IMR-90 (cell line): ENCODE data around the gene SPNS2. TPM values are rescaled to one million over a fixed set of nuclear protein-coding genes. Genes with fewer than 3 reads are reported as not detected.

Experiments used
- ATAC-seq: fragments of 200-7000 bp; cut with Tn5 transposase; 2 replicates; pipeline ENCODE4 v1.9.1; 2020; ENCODE audit warnings: low read depth, mild to moderate bottlenecking, moderate library complexity
- BruUV-seq: library from RNA; stranded (reverse); fragments of 400-500 nt; replicated peaks from 2 replicates; lab custom pipeline; 2021; lab: Mats Ljungman, UMichigan
- CTCF ChIA-PET: fragments of 300-600 bp; formaldehyde crosslinking; extraction: SDS; loops from one replicate; lab custom pipeline; 2021; ENCODE audit warnings: antibody characterized with exemption; lab: Yijun Ruan, JAX
- POLR2A ChIA-PET: fragments of 300-600 bp; sonication (Branson Sonifier 250); formaldehyde crosslinking; loops from one replicate; lab custom pipeline; 2022; ENCODE audit warnings: antibody characterized with exemption; ENCODE audit not compliant: unreplicated experiment; lab: Charles Lee
- DNase-seq: peaks from one replicate; pipeline ENCODE4 v3.0.0; 2013
- H2AFZ ChIP-seq: replicated peaks from 2 replicates; pipeline ENCODE3; 2013; ENCODE audit warnings: low read length, mild to moderate bottlenecking; ENCODE audit not compliant: poor library complexity
- H2AK5ac ChIP-seq: 2 replicates; pipeline ENCODE4 v1.6.1; 2013; ENCODE audit warnings: low read depth, low read length, inconsistent platforms
- H2AK9ac ChIP-seq: replicated peaks from 2 replicates; pipeline ENCODE3; 2013; ENCODE audit warnings: mild to moderate bottlenecking, low read depth, low read length, moderate library complexity; ENCODE audit not compliant: poor library complexity
- H2BK120ac ChIP-seq: 2 replicates; pipeline ENCODE4 v1.6.1; 2013; ENCODE audit warnings: low read depth, low read length, inconsistent platforms
- H2BK15ac ChIP-seq: 3 replicates; pipeline ENCODE4 v1.6.1; 2013; ENCODE audit warnings: low read depth, low read length, inconsistent platforms
- H2BK20ac ChIP-seq: 2 replicates; pipeline ENCODE4 v1.6.1; 2013; ENCODE audit warnings: low read depth, mild to moderate bottlenecking, inconsistent platforms, low read length, moderate library complexity
- H2BK5ac ChIP-seq: 2 replicates; pipeline ENCODE4 v1.6.1; 2013; ENCODE audit warnings: mild to moderate bottlenecking, low read depth, low read length, inconsistent platforms; ENCODE audit not compliant: poor library complexity, severe bottlenecking
- H3K14ac ChIP-seq: replicated peaks from 2 replicates; pipeline ENCODE4 v1.6.1; 2013; ENCODE audit warnings: low read depth, low read length, inconsistent platforms
- H3K18ac ChIP-seq: 2 replicates; pipeline ENCODE4 v1.6.1; 2013; ENCODE audit warnings: low read depth, low read length, control low read depth
- H3K23ac ChIP-seq: 2 replicates; pipeline ENCODE4 v1.6.1; 2013; ENCODE audit warnings: low read depth, low read length, inconsistent platforms
- H3K27ac ChIP-seq: 2 replicates; pipeline ENCODE4 v1.5.1; 2013; ENCODE audit warnings: mild to moderate bottlenecking, control low read depth, low read length; ENCODE audit not compliant: insufficient read depth
- H3K27me3 ChIP-seq: 2 replicates; pipeline ENCODE4 v1.6.1; 2013; ENCODE audit warnings: low read length; ENCODE audit not compliant: control insufficient read depth, insufficient read depth
- H3K36me3 ChIP-seq: 2 replicates; pipeline ENCODE4 v1.6.1; 2013; ENCODE audit warnings: low read length, mixed read lengths; ENCODE audit not compliant: control insufficient read depth, insufficient read depth
- H3K4ac ChIP-seq: 2 replicates; pipeline ENCODE4 v1.6.1; 2013; ENCODE audit warnings: low read depth, low read length, inconsistent platforms
- H3K4me1 ChIP-seq: 2 replicates; pipeline ENCODE4 v1.6.1; 2013; ENCODE audit warnings: low read length, mixed read lengths; ENCODE audit not compliant: control insufficient read depth, insufficient read depth
- H3K4me2 ChIP-seq: 2 replicates; pipeline ENCODE4 v1.6.1; 2013; ENCODE audit warnings: low read depth, mild to moderate bottlenecking, control low read depth, low read length, moderate library complexity
- H3K4me3 ChIP-seq: 2 replicates; pipeline ENCODE4 v1.5.1; 2013; ENCODE audit warnings: low read depth, mild to moderate bottlenecking, control low read depth, low read length, moderate library complexity; ENCODE audit not compliant: insufficient read depth
- H3K56ac ChIP-seq: 2 replicates; pipeline ENCODE4 v1.6.1; 2013; ENCODE audit warnings: low read length, inconsistent platforms; ENCODE audit not compliant: insufficient read depth; ENCODE audit errors: extremely low read depth
- H3K79me1 ChIP-seq, 2 experiments: 2 replicates each; pipeline ENCODE4 v1.6.1; 2013; ENCODE audit warnings: low read length in 2 of 2, inconsistent platforms in 1 of 2, low read depth in 1 of 2
- H3K9ac ChIP-seq: 2 replicates; pipeline ENCODE4 v1.6.1; 2013; ENCODE audit warnings: low read depth, low read length, control low read depth
- H3K9me1 ChIP-seq: 2 replicates; pipeline ENCODE4 v1.6.1; 2013; ENCODE audit warnings: low read length, inconsistent platforms; ENCODE audit not compliant: insufficient read depth
- H3K9me3 ChIP-seq: 2 replicates; pipeline ENCODE4 v1.6.1; 2013; ENCODE audit warnings: low read length; ENCODE audit not compliant: control insufficient read depth, insufficient read depth
- H4K20me1 ChIP-seq: 2 replicates; pipeline ENCODE4 v1.6.1; 2013; ENCODE audit warnings: low read length, inconsistent platforms; ENCODE audit not compliant: insufficient read depth
- H4K5ac ChIP-seq: 2 replicates; pipeline ENCODE4 v1.6.1; 2013; ENCODE audit warnings: mild to moderate bottlenecking, low read depth, low read length, control low read depth
- H4K8ac ChIP-seq, 2 experiments: 2 replicates each; pipeline ENCODE4 v1.6.1; 2013; ENCODE audit warnings: low read depth in 2 of 2, low read length in 2 of 2, control low read depth in 1 of 2, inconsistent platforms in 1 of 2
- H4K91ac ChIP-seq: 2 replicates; pipeline ENCODE4 v1.6.1; 2013; ENCODE audit warnings: low read depth, low read length, inconsistent platforms; ENCODE audit not compliant: insufficient read depth
- BHLHE40 ChIP-seq: fragments of 150-350 bp; IDR thresholded peaks from 2 replicates; pipeline ENCODE4 v1.6.1; 2016; ENCODE audit warnings: mild to moderate bottlenecking, low read depth, low read length
- CEBPB ChIP-seq: IDR thresholded peaks from 2 replicates; pipeline ENCODE4 v1.6.1; 2012; ENCODE audit warnings: low read depth, low read length, improper control_type of control experiment
- CHD1 ChIP-seq: IDR thresholded peaks from 2 replicates; pipeline ENCODE4 v1.6.1; 2012; ENCODE audit warnings: low read depth, low read length, improper control_type of control experiment
- FOS ChIP-seq: fragments of 150-350 bp; IDR thresholded peaks from 2 replicates; pipeline ENCODE4 v1.6.1; 2016; ENCODE audit warnings: low read depth, low read length
- MAFK ChIP-seq: IDR thresholded peaks from 2 replicates; pipeline ENCODE4 v1.6.1; 2012; ENCODE audit warnings: low read depth, low read length, improper control_type of control experiment
- MAZ ChIP-seq: IDR thresholded peaks from 2 replicates; pipeline ENCODE4 v1.6.1; 2012; ENCODE audit warnings: low read depth, mild to moderate bottlenecking, low read length, improper control_type of control experiment, moderate library complexity, borderline replicate concordance
- NFE2L2 ChIP-seq: fragments of 150-350 bp; IDR thresholded peaks from 2 replicates; pipeline ENCODE4 v1.6.1; 2016; ENCODE audit warnings: low read depth, mild to moderate bottlenecking, low read length
- POLR2A ChIP-seq: IDR thresholded peaks from 2 replicates; pipeline ENCODE4 v1.6.1; 2012; ENCODE audit warnings: mild to moderate bottlenecking, low read depth, low read length
- RAD21 ChIP-seq: IDR thresholded peaks from 2 replicates; pipeline ENCODE4 v1.6.1; 2012; ENCODE audit warnings: low read length, improper control_type of control experiment
- RCOR1 ChIP-seq: IDR thresholded peaks from 2 replicates; pipeline ENCODE4 v1.6.1; 2012; ENCODE audit warnings: mild to moderate bottlenecking, low read length, improper control_type of control experiment; ENCODE audit not compliant: insufficient replicate concordance
- RFX5 ChIP-seq: IDR thresholded peaks from 2 replicates; pipeline ENCODE4 v1.8.0; 2012; ENCODE audit warnings: low read depth, mild to moderate bottlenecking, low read length, moderate library complexity
- SMC3 ChIP-seq: fragments of 150-350 bp; IDR thresholded peaks from 2 replicates; pipeline ENCODE4 v1.6.1; 2016; ENCODE audit warnings: low read depth, mild to moderate bottlenecking, antibody characterized with exemption, low read length, moderate library complexity
- WGBS, 2 experiments: methylation state at CpG; one replicate each; pipeline versions ENCODE4 v1.1.5 to v1.1.7; 2013; ENCODE audit warnings: missing lambda C conversion rate in 2 of 2; ENCODE audit not compliant: insufficient read length in 1 of 2; ENCODE audit errors: extremely low coverage in 2 of 2; 5-methylcytosine and 5-hydroxymethylcytosine counted together
- dilution Hi-C: fragments of 300-500 bp; cut with HindIII; formaldehyde crosslinking; loops from one replicate; pipeline ENCODE4 v1.14.3; 2018; ENCODE audit warnings: low sequenced_read_pairs; ENCODE audit not compliant: unreplicated experiment
- in situ Hi-C: fragments of 300-500 bp; cut with MboI; formaldehyde crosslinking; loops from 3 replicates; pipeline ENCODE4 v1.14.3; 2019; ENCODE audit warnings: low sequenced_read_pairs, inconsistent platforms, mixed read lengths
- intact Hi-C: fragments of 100-400 bp; cut with micrococcal nuclease; formaldehyde crosslinking; loops from 2 replicates; pipeline ENCODE4 v1.10.0; 2022
- polyA plus RNA-seq, 3 experiments: library from polyadenylated mRNA; depleted of rRNA; stranded (reverse); fragments of >200 nt; gene quantifications; 2 replicates each; pipeline ENCODE4 v1.2.3, GENCODE V29; 2012; ENCODE audit warnings: low replicate concordance in 1 of 3
- total RNA-seq: library from RNA; depleted of rRNA; stranded (reverse); fragments of >200 nt; gene quantifications from 2 replicates; pipeline ENCODE4 v1.2.3, GENCODE V29; 2012
- TF ChIP-seq, protein P1 (sequence below): fragments of 150-350 bp; IDR thresholded peaks from 2 replicates; pipeline ENCODE4 v1.6.1; 2016; ENCODE audit warnings: low read depth, mild to moderate bottlenecking, low read length, moderate library complexity, borderline replicate concordance
- TF ChIP-seq, protein P2 (sequence below): conservative IDR thresholded peaks from 2 replicates; pipeline ENCODE4 v1.5.1; 2012; ENCODE audit warnings: mild to moderate bottlenecking, low read depth, low read length, improper control_type of control experiment
- TF ChIP-seq, protein P3 (sequence below): fragments of 150-350 bp; IDR thresholded peaks from 2 replicates; pipeline ENCODE4 v1.6.1; 2017; ENCODE audit warnings: mild to moderate bottlenecking, antibody characterized with exemption, low read length, low read depth

The SPNS2 gene
- total and polyA plus RNA-seq, 2 of the 4 experiments (the other 2 are of a cell fraction) = under 0.01 TPM; not detected in 1

DNA sequence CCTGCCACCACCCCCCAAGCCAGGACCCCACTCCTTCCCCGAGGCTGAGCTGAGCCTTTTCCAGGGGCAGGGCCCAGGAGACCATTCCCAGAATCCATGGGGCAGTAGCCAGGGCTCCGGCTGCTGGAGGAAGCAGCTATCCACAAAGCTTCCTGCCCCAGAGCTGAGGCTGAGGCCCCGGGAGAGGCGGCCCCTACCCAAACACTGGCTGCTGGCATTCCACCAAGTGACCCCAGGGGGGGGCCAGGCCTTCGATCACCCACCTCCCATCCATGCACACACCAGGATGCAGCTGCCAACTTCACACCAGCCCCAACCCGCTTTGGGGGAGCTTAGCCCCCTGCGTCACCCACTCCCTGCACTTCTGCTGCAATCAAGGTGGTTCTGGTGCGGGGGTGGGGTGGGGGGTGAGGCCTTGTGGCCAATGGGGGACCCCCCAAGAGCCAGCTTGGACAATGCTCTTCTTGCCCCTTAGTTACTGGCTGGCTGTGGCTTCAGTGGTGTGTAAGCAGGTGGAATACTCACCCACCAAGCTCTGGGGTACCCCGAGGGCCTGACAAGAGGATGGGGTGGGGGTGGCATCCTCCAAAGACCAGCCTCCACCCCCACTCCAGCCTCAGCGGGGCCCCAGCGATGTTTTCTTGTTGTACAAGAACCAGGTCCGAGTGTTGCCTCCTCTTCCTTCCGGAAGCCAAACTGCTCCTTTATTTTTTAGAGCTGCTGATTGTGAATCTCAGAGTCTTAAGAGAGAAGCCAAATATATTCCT lies 39.7 kb downstream of the SPNS2 start:
- H3K27ac ChIP-seq = no peak overlapping the region
- CTCF ChIA-PET = no interaction called here
- TF ChIP-seq RCOR1 = no peak
- TF ChIP-seq MAFK = no peak
- TF ChIP-seq BHLHE40 = no peak
- TF ChIP-seq RAD21 = no peak
- no peak for TF ChIP-seq POLR2A
- TF ChIP-seq RFX5 = no peak
- no peak for TF ChIP-seq MAZ
- TF ChIP-seq, protein P1, sequence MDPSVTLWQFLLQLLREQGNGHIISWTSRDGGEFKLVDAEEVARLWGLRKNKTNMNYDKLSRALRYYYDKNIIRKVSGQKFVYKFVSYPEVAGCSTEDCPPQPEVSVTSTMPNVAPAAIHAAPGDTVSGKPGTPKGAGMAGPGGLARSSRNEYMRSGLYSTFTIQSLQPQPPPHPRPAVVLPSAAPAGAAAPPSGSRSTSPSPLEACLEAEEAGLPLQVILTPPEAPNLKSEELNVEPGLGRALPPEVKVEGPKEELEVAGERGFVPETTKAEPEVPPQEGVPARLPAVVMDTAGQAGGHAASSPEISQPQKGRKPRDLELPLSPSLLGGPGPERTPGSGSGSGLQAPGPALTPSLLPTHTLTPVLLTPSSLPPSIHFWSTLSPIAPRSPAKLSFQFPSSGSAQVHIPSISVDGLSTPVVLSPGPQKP = no peak
- TF ChIP-seq CHD1 = no peak
- TF ChIP-seq, protein P2, sequence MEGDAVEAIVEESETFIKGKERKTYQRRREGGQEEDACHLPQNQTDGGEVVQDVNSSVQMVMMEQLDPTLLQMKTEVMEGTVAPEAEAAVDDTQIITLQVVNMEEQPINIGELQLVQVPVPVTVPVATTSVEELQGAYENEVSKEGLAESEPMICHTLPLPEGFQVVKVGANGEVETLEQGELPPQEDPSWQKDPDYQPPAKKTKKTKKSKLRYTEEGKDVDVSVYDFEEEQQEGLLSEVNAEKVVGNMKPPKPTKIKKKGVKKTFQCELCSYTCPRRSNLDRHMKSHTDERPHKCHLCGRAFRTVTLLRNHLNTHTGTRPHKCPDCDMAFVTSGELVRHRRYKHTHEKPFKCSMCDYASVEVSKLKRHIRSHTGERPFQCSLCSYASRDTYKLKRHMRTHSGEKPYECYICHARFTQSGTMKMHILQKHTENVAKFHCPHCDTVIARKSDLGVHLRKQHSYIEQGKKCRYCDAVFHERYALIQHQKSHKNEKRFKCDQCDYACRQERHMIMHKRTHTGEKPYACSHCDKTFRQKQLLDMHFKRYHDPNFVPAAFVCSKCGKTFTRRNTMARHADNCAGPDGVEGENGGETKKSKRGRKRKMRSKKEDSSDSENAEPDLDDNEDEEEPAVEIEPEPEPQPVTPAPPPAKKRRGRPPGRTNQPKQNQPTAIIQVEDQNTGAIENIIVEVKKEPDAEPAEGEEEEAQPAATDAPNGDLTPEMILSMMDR = no peak
- TF ChIP-seq SMC3 = no peak
- TF ChIP-seq FOS = no peak
- no peak for TF ChIP-seq NFE2L2
- TF ChIP-seq CEBPB = no peak
- TF ChIP-seq, protein P3, sequence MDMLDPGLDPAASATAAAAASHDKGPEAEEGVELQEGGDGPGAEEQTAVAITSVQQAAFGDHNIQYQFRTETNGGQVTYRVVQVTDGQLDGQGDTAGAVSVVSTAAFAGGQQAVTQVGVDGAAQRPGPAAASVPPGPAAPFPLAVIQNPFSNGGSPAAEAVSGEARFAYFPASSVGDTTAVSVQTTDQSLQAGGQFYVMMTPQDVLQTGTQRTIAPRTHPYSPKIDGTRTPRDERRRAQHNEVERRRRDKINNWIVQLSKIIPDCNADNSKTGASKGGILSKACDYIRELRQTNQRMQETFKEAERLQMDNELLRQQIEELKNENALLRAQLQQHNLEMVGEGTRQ = no peak

More for the DNA sequence above, 39.7 kb downstream of the SPNS2 start:
- no peak overlapping the region for H2AK5ac ChIP-seq
- H3K36me3 ChIP-seq = peaks cover 44% of the 10 kb centered on the region
- no peak overlapping the region for H2BK15ac ChIP-seq
- no peak overlapping the region for H3K14ac ChIP-seq
- H3K79me1 ChIP-seq = no peaks in the 10 kb centered on the region; a peak in 1 of 4 replicates
- no peak overlapping the region for H3K4ac ChIP-seq
- H2BK120ac ChIP-seq = no peak overlapping the region
- H3K18ac ChIP-seq = no peak overlapping the region
- no peak overlapping the region for H2BK20ac ChIP-seq
- H2AK9ac ChIP-seq = no peak overlapping the region
- no peak overlapping the region for H4K91ac ChIP-seq
- H4K5ac ChIP-seq = no peak overlapping the region
- dilution Hi-C loops = no loop called here
- no TSS peak for BruUV-seq
- POLR2A ChIA-PET = no interaction called here
- H4K20me1 ChIP-seq = peaks cover 15% of the 10 kb centered on the region
- H3K9me1 ChIP-seq = no peaks in the 10 kb centered on the region
- no peak overlapping the region for H2BK5ac ChIP-seq
- H3K9ac ChIP-seq = no peak overlapping the region
- no peaks in the 10 kb centered on the region for H3K27me3 ChIP-seq
- H2AFZ ChIP-seq = no peak overlapping the region
- H3K56ac ChIP-seq = no peak overlapping the region
- ATAC-seq (no peak), DNase-seq (no peak)
- in situ Hi-C loops = no loop called here
- no peak overlapping the region for H3K4me3 ChIP-seq
- H3K23ac ChIP-seq = no peak overlapping the region
- WGBS, 2 experiments = no CpG with 5 or more reads among the region's 13 CpGs
- peaks cover 3% of the 10 kb centered on the region; the same call in 1 of the 2 replicates for H3K4me1 ChIP-seq
- no peaks in the 10 kb centered on the region for H3K9me3 ChIP-seq
- intact Hi-C loops = loop anchor here (5.0 kb wide), 1 partner anchor 116 kb away; no protein-coding TSS in a partner anchor
- H3K4me2 ChIP-seq = no peak overlapping the region
- no peak overlapping the region for H4K8ac ChIP-seq
